Astrocyte of the spinal cord (primary cell): ENCODE results near the gene WSB1.

Experiments used
- DNase-seq: peaks from one replicate; pipeline ENCODE4 v3.0.0; 2011; ENCODE audit warnings: low read depth, low spot score
- H3K4me3 ChIP-seq: 2 replicates; pipeline ENCODE4 v1.5.1; 2011; ENCODE audit warnings: low read depth, mild to moderate bottlenecking, low read length, moderate library complexity
- in situ Hi-C: cut with HindIII; loops from 2 replicates; pipeline ENCODE4 v1.10.0; 2017; ENCODE audit warnings: low sequenced_read_pairs
- TF ChIP-seq, protein P1 (sequence below): IDR thresholded peaks from 2 replicates; pipeline ENCODE4 v1.5.1; 2012; ENCODE audit warnings: low read depth, mild to moderate bottlenecking, low read length, inconsistent platforms

The WSB1 gene, protein sequence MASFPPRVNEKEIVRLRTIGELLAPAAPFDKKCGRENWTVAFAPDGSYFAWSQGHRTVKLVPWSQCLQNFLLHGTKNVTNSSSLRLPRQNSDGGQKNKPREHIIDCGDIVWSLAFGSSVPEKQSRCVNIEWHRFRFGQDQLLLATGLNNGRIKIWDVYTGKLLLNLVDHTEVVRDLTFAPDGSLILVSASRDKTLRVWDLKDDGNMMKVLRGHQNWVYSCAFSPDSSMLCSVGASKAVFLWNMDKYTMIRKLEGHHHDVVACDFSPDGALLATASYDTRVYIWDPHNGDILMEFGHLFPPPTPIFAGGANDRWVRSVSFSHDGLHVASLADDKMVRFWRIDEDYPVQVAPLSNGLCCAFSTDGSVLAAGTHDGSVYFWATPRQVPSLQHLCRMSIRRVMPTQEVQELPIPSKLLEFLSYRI

GRCh38 chr17:27293898-27294688 lies at the start of gene WSB1:
Gene WSB1 (plus strand): TSS chr17:27294114. CDS start chr17:27294396, 282 bp downstream.
- TF ChIP-seq, protein P1, sequence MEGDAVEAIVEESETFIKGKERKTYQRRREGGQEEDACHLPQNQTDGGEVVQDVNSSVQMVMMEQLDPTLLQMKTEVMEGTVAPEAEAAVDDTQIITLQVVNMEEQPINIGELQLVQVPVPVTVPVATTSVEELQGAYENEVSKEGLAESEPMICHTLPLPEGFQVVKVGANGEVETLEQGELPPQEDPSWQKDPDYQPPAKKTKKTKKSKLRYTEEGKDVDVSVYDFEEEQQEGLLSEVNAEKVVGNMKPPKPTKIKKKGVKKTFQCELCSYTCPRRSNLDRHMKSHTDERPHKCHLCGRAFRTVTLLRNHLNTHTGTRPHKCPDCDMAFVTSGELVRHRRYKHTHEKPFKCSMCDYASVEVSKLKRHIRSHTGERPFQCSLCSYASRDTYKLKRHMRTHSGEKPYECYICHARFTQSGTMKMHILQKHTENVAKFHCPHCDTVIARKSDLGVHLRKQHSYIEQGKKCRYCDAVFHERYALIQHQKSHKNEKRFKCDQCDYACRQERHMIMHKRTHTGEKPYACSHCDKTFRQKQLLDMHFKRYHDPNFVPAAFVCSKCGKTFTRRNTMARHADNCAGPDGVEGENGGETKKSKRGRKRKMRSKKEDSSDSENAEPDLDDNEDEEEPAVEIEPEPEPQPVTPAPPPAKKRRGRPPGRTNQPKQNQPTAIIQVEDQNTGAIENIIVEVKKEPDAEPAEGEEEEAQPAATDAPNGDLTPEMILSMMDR, result no peak
- H3K4me3 ChIP-seq, result peak within 1 kb of the TSS; percentile 99
- in situ Hi-C loops, result no loop called here
- DNase-seq, result peak; percentile 93

DNA sequence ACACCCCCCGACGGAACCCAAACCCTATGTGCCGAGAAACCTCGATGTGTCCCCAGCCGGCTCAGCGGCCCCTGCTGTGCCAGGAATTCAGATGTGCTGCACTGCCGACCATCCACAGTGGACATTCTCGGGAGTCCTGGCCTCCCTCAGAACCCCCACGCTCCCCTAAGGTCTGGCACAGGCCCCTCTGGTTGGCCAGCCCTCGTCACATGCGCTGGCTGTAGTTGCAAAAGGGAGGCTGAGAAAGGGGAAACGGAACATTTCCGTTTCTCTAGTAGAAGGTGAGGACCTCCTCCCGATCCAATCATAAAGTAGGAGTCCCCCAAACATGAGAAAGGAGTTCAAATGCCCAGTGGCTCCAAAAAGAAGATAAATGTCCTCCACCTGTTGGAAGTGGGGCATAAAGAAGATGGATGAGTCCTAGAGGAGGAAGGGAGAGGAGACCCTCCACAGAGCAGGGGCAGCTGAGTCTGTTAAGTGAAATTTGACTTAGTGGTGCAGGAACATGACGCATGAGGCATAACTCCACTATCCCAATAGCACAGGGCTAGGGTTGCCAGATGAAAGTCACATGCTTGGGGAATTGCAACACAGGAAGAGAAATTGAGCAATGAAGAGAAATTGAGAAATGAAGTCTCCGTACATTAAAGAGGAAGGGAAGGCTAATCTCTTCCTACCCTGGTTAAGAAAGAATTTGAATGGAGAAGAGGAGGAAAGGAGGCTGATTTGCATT lies 49.3 kb upstream of the WSB1 start:
- DNase-seq, result peak; percentile 81
- in situ Hi-C loops, result no loop called here
- TF ChIP-seq, protein P1, result no peak
- H3K4me3 ChIP-seq, result no peak overlapping the region

DNA sequence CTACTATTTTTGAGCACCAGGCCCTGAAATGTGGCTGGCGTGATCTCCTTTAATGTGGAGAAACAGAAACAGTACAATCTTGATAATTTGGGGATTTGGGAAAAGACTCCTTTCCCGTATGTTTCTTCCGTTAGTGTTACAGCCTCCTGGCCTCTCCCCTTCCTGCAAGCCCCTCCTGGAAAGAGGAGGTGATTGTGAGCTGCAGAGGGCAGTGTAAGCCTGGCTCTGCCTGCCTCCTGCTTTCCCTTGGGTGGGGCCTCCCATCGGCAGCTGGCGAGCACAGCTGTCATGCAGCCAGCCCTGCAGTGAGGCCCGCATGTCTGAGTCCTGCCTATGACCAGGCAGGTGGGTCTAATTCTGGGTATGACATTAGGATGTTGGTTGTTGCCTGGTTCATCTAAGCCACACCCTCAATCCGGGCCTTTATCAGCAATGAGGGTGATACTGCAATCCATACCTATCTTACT lies 48.7 kb upstream of the WSB1 start:
- TF ChIP-seq, protein P1, result peak; percentile 66
- peak; percentile 81 for DNase-seq
- in situ Hi-C loops, result no loop called here

DNA sequence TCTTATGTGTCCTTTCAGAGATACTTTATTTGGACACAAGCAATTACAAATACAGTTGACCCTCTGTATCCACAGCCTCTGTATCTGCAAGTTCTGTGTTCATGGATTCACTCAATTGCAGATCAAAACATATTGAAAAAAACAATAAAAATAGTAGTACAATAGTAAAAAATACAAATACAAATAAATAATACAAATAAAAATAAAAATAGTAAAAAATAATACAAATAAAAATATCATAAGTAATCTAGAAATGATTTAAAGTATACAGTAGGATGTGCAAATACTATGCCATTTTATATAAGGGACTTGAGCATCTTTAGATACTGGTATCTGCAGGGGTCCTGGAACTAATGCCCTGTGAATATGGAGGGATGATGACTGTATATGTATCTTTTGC lies 47.4 kb upstream of the WSB1 start:
- H3K4me3 ChIP-seq, result no peak overlapping the region
- DNase-seq, result no peak
- TF ChIP-seq, protein P1, result no peak
- in situ Hi-C loops, result no loop called here

More for the DNA sequence above, 48.7 kb upstream of the WSB1 start:
- H3K4me3 ChIP-seq, result no peak overlapping the region

DNA sequence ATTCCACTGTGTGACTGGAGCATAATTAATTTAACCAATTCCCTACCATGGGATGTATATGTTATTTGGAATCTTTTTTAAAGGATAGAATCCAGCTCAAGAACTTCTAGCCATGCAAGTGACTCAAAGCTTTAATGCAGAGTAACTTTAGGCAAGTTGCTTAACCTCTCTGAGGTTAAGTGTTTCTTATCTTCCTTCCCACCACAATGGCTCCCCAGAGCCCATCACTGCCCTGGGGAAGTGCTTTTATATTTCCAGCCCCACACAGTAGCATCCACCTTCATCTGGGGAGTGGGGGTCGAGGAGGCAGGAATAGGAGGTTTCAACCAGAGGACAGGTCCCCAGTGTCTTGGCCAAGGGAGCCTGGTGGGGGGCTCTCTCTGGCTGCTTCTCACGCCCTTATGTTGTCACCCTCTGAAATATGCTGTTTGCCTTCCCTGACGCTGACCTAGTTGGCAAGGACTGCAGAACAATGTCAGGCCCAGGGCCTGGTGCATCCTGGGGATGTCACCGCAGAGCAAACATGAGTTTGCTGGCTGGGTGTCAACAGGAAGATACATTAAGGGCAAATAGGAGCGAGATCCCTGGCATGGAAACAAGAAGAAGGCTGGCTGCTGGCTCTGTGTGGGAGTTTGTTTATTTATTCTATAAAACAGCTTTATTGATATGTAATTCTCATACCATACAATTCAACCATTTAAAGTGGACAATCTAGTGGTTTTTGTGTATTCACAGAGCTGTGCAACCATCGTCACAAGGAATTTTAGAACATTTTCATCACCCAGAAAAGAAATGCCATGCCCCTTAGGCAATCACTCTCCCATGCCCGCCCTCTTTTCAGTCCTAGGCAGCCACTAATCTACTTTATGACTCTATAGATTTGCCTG lies 46.6 kb upstream of the WSB1 start:
- DNase-seq, result peak; percentile 71
- TF ChIP-seq, protein P1, result no peak
- no peak overlapping the region for H3K4me3 ChIP-seq
- in situ Hi-C loops, result no loop called here
